HL-60 (cell line): Measurements from ENCODE around the gene LY6G6D.

Source experiments
- GABPA ChIP-seq: IDR thresholded peaks from 2 replicates; pipeline ENCODE4 v1.6.1; 2012; ENCODE audit warnings: low read depth
- POLR2AphosphoS5 ChIP-seq: IDR thresholded peaks from 2 replicates; pipeline ENCODE4 v1.6.1; 2012; ENCODE audit warnings: low read depth
- SPI1 ChIP-seq: IDR thresholded peaks from 2 replicates; pipeline ENCODE4 v1.6.1; 2012; ENCODE audit warnings: low read depth, mild to moderate bottlenecking, borderline replicate concordance
- TF ChIP-seq, protein P1 (sequence below): IDR thresholded peaks from one replicate; pipeline ENCODE4 v1.5.1; 2011; ENCODE audit warnings: low read length, control low read depth, inconsistent platforms; ENCODE audit not compliant: insufficient read depth
- TF ChIP-seq, protein P2 (sequence below): IDR thresholded peaks from 2 replicates; pipeline ENCODE4 v1.6.1; 2012; ENCODE audit warnings: low read depth; ENCODE audit not compliant: insufficient replicate concordance

DNA sequence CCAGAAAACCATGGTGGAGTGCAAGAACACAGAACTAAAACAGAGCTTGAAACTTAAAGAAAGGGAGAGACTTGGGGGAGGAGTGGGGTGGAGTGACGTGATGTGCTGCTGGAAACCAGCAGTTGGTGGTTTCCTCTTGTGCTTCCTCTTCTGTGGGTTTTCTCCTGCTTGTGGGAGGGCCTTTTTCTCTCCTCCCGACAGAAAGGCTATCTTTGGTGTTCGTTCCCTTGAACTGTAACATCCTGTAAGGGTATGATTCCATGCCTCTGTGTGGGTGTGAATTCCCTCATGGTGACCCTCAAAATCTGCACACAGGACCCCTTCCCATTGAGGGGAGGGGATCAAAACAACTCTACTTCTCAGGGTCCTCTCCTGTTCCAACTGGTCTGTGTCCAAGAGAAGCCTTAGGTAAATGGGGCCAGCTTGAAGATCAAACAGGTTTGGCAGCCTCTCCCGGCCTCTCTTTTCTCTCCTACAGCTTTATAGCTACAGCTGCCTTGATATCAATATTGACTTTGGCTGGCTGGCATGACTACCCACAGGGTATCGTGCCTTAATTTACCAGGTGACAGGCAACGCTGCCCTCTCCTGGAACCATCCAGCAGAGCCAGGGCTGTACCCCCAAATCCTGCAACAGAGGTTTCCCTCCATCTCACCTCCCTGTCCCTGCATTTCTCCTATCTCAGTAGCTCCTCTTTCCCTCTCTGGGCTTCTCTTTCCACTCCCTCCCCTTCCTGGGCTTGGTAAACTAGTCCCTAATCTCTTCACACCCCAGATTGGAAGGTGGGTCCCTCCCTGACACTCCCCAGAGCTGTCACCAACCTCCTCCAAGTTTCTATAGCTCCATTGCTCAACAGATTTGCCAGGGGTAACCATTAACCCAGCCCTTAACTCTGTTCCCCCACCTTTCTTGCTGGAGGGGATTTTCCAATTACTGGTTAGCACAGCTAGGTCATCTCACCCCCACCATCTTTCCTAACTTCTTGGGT, 23.1 kb downstream of the LY6G6D start:
- TF ChIP-seq, protein P1, sequence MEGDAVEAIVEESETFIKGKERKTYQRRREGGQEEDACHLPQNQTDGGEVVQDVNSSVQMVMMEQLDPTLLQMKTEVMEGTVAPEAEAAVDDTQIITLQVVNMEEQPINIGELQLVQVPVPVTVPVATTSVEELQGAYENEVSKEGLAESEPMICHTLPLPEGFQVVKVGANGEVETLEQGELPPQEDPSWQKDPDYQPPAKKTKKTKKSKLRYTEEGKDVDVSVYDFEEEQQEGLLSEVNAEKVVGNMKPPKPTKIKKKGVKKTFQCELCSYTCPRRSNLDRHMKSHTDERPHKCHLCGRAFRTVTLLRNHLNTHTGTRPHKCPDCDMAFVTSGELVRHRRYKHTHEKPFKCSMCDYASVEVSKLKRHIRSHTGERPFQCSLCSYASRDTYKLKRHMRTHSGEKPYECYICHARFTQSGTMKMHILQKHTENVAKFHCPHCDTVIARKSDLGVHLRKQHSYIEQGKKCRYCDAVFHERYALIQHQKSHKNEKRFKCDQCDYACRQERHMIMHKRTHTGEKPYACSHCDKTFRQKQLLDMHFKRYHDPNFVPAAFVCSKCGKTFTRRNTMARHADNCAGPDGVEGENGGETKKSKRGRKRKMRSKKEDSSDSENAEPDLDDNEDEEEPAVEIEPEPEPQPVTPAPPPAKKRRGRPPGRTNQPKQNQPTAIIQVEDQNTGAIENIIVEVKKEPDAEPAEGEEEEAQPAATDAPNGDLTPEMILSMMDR = no peak
- TF ChIP-seq GABPA (no peak), POLR2AphosphoS5 (peak; percentile 87), SPI1 (peak; percentile 67; the same call in 1 of the 2 replicates)
- TF ChIP-seq, protein P2, sequence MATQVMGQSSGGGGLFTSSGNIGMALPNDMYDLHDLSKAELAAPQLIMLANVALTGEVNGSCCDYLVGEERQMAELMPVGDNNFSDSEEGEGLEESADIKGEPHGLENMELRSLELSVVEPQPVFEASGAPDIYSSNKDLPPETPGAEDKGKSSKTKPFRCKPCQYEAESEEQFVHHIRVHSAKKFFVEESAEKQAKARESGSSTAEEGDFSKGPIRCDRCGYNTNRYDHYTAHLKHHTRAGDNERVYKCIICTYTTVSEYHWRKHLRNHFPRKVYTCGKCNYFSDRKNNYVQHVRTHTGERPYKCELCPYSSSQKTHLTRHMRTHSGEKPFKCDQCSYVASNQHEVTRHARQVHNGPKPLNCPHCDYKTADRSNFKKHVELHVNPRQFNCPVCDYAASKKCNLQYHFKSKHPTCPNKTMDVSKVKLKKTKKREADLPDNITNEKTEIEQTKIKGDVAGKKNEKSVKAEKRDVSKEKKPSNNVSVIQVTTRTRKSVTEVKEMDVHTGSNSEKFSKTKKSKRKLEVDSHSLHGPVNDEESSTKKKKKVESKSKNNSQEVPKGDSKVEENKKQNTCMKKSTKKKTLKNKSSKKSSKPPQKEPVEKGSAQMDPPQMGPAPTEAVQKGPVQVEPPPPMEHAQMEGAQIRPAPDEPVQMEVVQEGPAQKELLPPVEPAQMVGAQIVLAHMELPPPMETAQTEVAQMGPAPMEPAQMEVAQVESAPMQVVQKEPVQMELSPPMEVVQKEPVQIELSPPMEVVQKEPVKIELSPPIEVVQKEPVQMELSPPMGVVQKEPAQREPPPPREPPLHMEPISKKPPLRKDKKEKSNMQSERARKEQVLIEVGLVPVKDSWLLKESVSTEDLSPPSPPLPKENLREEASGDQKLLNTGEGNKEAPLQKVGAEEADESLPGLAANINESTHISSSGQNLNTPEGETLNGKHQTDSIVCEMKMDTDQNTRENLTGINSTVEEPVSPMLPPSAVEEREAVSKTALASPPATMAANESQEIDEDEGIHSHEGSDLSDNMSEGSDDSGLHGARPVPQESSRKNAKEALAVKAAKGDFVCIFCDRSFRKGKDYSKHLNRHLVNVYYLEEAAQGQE = no peak
